Measurements from ENCODE around the gene RTN3.

The RTN3 gene

GRCh38 chr11:63791495-63792167 lies 110.3 kb downstream of the RTN3 start:
- Histone ChIP-seq H3K4me3 (ENCODE audit: low read depth, low read length) (no peak overlapping the region), H3K27me3 (replicated peaks) (no peaks in the 10 kb centered on the region), H3K36me3 (replicated peaks) (no peaks in the 10 kb centered on the region), H3K27ac (no peak overlapping the region)
- in situ Hi-C loops (cut with HindIII; ENCODE audit: low pct_ligation_motif_present, low sequenced_read_pairs) = no loop called here
- TF ChIP-seq CTCF (IDR thresholded peaks at IDR 0.05; ENCODE audit: low read depth, low read length, missing control alignments) = no peak
- no peak for DNase-seq

DNA sequence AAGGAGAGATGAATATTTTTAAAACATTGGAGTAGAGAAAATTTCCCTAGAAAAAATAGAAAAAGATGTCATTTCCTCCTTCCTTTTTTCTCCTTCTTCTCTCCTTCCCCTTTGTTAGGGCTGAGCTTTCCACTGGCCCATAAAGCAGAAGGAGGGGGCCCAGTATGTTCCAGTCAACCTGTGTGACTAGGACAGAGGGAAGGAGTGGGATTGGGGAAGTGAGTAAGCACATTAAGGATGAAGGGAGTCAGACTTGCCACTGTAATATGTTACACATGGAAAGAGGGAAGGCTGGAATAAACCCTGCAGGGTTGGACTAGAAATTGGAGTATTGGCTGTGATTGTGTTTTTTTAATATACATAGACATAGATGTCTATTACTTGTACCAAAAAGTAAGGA lies 111.9 kb downstream of the RTN3 start:
- TF ChIP-seq CTCF (IDR thresholded peaks at IDR 0.05; ENCODE audit: low read depth, low read length, missing control alignments) = no peak
- DNase-seq = no peak
- Histone ChIP-seq H3K36me3 (replicated peaks) (no peaks in the 10 kb centered on the region), H3K27me3 (replicated peaks) (no peaks in the 10 kb centered on the region), H3K4me3 (ENCODE audit: low read depth, low read length) (no peak overlapping the region), H3K27ac (no peak overlapping the region)
- in situ Hi-C loops (cut with HindIII; ENCODE audit: low pct_ligation_motif_present, low sequenced_read_pairs) = no loop called here

- no peak for DNase-seq
- Histone ChIP-seq H3K27ac (no peak overlapping the region), H3K36me3 (replicated peaks) (no peaks in the 10 kb centered on the region), H3K27me3 (replicated peaks) (no peaks in the 10 kb centered on the region), H3K4me3 (ENCODE audit: low read depth, low read length) (no peak overlapping the region)
- no peak for TF ChIP-seq CTCF (IDR thresholded peaks at IDR 0.05; ENCODE audit: low read depth, low read length, missing control alignments)
- in situ Hi-C loops (cut with HindIII; ENCODE audit: low pct_ligation_motif_present, low sequenced_read_pairs) = no loop called here
Observed at GRCh38 chr11:63795066-63795465, 113.8 kb downstream of the RTN3 start.

DNA sequence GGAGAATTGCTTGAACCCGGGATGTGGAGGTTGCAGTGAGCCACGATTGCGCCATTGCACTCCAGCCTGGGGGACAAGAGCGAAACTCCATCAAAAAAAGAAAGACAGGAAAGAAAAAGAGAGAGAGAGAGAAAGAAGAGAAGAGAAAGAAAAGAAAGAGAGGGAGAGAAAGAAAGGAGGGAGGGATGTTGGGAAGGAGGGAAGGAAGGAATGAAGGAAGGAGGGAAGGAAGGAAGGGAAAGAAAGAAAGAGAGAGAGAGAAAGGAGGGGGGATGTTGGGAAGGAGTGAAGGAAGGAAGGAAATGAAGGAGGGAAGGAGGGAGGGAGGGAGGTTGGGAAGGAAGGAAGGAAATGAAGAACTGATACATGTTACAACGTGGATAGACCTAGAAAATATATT lies 119.6 kb downstream of the RTN3 start:
- no peak for TF ChIP-seq CTCF (IDR thresholded peaks at IDR 0.05; ENCODE audit: low read depth, low read length, missing control alignments)
- Histone ChIP-seq H3K27ac (no peak overlapping the region), H3K4me3 (ENCODE audit: low read depth, low read length) (no peak overlapping the region), H3K36me3 (replicated peaks) (no peaks in the 10 kb centered on the region), H3K27me3 (replicated peaks) (no peaks in the 10 kb centered on the region)
- no peak for DNase-seq
- in situ Hi-C loops (cut with HindIII; ENCODE audit: low pct_ligation_motif_present, low sequenced_read_pairs) = no loop called here

GRCh38 chr11:63802637-63803414 lies 121.5 kb downstream of the RTN3 start:
- Histone ChIP-seq H3K4me3 (ENCODE audit: low read depth, low read length) (no peak overlapping the region), H3K36me3 (replicated peaks) (no peaks in the 10 kb centered on the region), H3K27me3 (replicated peaks) (no peaks in the 10 kb centered on the region), H3K27ac (no peak overlapping the region)
- in situ Hi-C loops (cut with HindIII; ENCODE audit: low pct_ligation_motif_present, low sequenced_read_pairs) = no loop called here
- TF ChIP-seq CTCF (IDR thresholded peaks at IDR 0.05; ENCODE audit: low read depth, low read length, missing control alignments) = no peak
- DNase-seq = peak; percentile 28
